ENCODE results near the gene PRPF18.
"Not testable (repeated sequence)": the region's sequence is repeated elsewhere in the genome, so short reads cannot be mapped to it uniquely, and the experiment has no call there.

DNA sequence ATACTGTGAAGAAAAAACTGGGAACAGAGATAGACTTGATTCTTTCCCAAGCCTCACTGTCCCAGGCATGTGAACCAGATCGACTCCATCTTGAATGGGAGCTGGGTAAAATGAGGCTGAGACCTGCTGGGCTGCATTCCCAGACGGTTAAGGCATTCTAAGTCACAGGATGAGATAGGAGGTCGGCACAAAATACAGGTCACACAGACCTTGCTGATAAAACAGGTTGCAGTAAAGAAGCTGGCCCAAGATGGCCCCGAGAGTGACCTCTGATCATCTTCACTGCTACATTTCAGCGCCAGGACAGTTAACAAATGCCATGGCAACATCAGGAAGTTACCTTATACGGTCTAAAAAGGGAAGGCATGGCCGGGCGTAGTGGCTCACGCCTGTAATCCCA, 48.8 kb upstream of the PRPF18 start:
- TF ChIP-seq, protein P1, sequence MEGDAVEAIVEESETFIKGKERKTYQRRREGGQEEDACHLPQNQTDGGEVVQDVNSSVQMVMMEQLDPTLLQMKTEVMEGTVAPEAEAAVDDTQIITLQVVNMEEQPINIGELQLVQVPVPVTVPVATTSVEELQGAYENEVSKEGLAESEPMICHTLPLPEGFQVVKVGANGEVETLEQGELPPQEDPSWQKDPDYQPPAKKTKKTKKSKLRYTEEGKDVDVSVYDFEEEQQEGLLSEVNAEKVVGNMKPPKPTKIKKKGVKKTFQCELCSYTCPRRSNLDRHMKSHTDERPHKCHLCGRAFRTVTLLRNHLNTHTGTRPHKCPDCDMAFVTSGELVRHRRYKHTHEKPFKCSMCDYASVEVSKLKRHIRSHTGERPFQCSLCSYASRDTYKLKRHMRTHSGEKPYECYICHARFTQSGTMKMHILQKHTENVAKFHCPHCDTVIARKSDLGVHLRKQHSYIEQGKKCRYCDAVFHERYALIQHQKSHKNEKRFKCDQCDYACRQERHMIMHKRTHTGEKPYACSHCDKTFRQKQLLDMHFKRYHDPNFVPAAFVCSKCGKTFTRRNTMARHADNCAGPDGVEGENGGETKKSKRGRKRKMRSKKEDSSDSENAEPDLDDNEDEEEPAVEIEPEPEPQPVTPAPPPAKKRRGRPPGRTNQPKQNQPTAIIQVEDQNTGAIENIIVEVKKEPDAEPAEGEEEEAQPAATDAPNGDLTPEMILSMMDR (IDR thresholded peaks at IDR 0.05), result not testable (repeated sequence)
- not testable (repeated sequence) for TF ChIP-seq POLR2A (IDR thresholded peaks at IDR 0.05)
